GM19395 (cell line): ENCODE data around the gene MYO5C.
A peak's percentile ranks its signal among the peaks of the same experiment; 100 is the strongest.

ENCODE experiments used
- ATAC-seq: cut with Tn5 transposase; IDR thresholded peaks from one replicate; pipeline ENCODE4 v1.9.1; 2021; ENCODE audit warnings: mild to moderate bottlenecking, moderate library complexity; ENCODE audit not compliant: unreplicated experiment

The MYO5C gene

GRCh38 chr15:52278636-52279367 lies 16.8 kb downstream of the MYO5C start:
- no peak for ATAC-seq

DNA sequence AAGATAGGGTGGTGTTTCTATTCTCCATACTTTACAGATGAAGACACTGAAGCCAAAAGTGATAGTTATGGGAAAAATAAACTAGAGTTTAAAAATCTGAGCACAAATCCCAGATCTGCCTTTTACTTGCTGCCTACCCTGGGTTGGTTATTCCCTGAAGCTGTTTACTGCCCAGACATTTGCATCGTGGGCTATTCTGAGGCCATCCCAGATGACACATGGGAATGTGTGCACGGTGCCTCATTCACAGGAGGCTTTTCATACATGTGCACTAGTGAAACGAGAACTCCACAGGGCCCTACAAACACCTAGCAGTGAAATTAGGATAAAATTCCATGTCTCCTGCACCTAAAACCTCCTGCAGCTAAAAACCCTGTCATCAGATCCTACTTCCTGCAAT lies 17.5 kb downstream of the MYO5C start:
- ATAC-seq = no peak

GRCh38 chr15:52277575-52277974 lies 18.0 kb downstream of the MYO5C start:
- ATAC-seq = no peak

DNA sequence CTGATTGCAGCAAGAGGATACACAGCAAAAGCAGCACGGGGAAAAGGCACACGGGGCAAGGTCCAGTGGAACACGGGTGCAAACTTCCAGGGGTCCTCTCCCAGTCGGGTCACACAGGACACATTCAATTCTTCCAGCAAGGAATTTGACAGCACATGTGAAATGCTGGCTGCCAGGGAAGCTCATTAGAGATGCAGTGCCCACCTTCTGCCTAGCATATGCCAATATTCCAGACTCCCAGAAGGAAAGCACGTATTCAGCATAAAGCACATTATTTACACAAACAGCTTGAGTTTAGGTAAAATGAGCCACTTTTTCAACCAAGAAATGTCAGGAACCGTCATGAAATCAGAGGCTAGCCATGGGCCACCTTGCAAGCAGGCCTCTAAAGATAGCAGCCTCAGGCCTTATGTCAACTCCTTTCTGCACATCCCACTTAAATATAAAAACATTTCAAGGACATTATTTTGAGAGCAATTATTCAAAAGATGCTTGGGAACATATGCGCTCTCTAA lies 19.3 kb downstream of the MYO5C start:
- no peak for ATAC-seq

DNA sequence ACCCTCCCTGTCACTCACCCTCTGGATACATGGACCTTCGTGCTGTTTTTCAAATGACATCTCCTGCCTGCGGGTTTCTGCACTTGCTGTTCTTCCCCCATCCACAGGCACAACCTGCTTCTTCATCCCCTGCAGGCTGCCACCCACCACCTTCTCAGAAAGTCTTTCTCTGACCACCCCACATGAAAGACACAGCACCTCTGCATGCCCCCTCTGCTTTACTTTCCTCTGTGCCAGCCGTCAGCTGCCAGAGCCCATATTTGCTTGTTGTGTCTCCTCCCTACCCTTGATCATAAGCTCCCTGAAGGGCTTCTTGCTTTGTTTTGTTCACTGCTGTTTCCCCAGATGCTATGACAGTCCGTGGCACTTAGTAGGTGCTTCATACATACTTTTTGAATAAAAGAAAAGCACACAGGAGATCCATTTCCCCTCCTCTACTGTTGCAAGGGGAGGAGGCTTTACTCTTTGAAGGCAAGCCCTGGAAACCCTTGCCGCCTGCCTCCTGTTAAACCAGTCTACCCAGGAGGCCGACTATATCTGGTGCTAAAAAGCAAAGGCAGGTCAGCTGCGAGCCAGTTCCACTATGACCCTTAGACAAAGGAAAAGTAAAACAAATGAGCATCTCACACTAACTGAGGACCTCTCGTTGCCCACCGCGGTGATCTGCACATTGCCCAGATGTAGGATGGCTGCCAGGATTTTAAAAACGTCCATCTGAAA lies 31.9 kb downstream of the MYO5C start:
- no peak for ATAC-seq

GRCh38 chr15:52262364-52262763 lies 33.2 kb downstream of the MYO5C start:
- no peak for ATAC-seq

DNA sequence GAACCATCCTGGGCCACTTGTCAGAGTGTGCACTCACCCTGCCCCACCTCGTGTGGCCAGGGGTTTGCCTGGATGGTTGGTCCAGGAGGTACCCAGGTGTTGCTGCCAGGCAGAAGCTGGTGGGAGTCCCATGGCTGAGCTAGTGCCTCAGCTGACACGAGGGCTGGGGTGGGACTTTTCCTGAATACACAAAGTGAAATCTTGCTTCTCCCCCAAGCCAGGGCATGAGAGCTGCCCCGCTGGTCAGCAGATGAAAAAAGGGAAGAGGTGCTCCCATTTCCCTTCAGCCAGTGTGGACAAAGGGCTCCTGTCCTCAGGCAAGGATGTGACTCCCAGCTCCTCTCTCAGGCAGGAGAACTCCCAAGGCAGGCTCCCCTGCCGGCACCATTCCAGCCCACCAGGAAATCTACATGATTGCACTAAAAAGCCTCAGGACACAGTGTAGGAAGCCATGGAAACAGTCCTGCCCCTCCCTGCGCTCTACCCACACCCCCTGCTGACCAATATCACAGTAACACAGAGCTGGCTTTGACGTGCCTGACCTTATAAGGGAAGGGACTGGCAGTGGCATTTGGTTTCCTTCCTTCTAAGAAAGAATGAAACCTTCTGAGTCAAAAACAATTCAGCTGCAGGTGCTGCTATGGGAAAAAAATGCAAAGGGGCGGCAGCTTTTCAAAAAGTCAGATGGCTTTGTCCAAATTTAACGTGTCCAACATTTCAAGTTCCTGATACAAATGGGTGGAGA lies 33.9 kb downstream of the MYO5C start:
- peak; percentile 99 for ATAC-seq

- no peak for ATAC-seq
Measured at GRCh38 chr15:52261026-52261425, 34.6 kb downstream of the MYO5C start.

DNA sequence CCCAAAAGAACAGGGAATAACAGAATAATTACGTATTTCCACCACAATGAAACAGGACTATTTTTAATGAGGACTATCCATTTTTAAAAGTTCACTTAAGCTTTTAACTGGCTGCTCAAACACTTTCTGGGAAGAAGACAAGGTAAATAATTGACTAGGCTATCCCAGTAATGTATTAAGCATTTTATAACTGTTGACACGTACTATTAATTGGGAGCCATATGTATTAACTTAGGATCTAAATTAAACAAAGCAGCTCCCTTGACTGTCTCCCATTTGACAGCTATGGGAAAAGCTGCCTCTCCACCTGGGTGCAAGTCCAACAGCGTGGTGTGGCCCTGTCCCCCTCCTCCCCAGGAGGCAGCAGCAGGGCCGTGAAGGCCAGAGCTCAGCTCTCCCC lies 36.1 kb downstream of the MYO5C start:
- ATAC-seq = no peak

DNA sequence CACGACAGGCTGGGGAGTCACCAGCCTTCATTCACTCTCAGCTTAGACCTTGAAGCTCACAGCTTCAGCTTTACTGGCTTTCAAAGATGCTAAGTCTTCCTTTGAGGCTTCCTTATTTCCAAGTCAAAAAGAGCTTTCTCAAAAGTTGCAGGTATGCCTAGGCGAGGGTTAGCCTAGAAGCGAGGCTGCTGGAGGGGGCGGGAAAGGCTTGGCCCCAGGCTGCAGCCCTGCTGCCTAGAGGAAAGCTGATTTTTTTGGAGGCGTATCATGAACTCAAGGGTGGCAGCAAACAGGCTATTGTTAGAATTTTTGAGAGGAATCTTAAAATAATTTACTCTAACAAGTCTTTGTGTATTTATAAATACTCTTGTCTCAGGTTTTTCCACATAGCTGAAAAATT lies 37.1 kb downstream of the MYO5C start:
- no peak for ATAC-seq

GRCh38 chr15:52257734-52258062 lies 37.9 kb downstream of the MYO5C start:
- ATAC-seq = no peak

GRCh38 chr15:52256930-52257733 lies 38.5 kb downstream of the MYO5C start:
- ATAC-seq = no peak

DNA sequence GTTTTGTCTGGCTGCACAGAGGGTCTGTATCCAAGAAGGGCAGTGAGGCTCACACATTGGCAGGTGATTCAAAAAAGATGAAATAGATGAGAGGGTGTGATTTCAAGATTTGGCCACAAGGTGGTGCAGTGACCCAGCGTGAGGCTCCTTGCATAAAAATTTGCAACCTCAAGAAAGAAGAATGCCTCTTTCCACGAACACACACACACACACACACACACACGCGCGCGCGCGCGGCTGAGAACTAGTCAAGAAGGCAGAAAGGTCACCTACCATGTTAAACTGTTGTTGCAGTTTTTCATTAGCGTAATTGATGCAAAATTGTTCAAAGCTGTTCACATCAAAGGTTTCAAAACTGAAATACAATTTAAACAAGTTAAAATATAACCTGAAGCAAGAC lies 39.2 kb downstream of the MYO5C start:
- no peak for ATAC-seq

DNA sequence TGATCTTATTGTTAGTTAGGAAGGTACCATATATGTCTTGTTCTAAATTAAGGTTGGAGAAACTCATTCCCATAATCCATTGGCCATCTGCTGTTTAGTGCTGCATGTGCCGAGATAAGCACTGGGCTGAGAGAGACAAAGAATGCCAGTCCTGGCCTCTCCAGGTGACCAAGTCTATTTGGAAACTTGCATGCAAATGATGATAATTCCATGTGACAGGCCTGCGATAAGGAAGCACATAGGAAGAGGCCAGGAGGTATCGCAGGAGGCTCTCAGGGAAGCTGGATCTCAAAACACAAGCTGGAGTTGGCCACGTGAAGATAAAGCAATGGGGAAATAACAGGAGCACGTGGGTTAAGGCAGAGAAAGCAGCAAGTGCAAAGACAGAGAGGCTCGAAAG lies 39.7 kb downstream of the MYO5C start:
- ATAC-seq = no peak

DNA sequence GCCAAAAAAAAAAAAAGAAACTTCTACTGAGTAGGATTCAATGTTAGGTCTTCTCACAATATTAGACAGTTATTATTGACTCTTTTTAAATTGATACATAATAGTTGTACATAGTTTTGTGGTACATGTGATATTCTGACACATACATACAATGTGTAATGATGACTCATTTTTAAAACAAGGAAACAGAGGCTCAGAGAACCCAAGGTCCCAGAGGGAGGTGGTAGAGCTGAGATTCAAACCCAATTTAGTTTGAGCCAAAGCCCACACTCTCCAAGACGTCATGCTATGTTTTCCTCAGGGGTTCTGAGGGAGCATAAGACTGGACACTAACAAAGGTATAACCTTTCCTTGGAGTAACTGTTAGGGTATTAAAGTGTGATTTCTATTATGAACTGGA lies 40.6 kb downstream of the MYO5C start:
- ATAC-seq = no peak

DNA sequence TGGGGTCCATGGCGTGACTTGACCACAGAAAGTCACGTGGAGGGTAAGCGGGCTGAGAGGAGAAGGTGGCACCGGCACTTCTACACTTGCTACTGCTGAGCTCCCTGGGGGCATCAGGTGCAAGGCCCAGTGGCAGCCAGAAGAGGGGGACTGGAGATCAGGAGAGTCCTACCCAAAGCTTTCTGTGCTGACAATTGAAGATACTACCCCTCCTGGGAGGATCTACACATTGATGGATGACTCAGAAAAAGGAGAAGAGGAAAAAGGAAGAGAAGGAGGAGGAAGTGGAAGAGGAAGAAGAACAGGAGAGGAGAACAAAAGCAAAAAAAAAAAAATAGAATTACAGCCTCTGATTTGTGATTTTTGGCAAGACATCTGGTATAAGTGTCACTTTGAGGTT lies 41.2 kb downstream of the MYO5C start:
- ATAC-seq = no peak

GRCh38 chr15:52252781-52253180 lies 42.8 kb downstream of the MYO5C start:
- no peak for ATAC-seq

DNA sequence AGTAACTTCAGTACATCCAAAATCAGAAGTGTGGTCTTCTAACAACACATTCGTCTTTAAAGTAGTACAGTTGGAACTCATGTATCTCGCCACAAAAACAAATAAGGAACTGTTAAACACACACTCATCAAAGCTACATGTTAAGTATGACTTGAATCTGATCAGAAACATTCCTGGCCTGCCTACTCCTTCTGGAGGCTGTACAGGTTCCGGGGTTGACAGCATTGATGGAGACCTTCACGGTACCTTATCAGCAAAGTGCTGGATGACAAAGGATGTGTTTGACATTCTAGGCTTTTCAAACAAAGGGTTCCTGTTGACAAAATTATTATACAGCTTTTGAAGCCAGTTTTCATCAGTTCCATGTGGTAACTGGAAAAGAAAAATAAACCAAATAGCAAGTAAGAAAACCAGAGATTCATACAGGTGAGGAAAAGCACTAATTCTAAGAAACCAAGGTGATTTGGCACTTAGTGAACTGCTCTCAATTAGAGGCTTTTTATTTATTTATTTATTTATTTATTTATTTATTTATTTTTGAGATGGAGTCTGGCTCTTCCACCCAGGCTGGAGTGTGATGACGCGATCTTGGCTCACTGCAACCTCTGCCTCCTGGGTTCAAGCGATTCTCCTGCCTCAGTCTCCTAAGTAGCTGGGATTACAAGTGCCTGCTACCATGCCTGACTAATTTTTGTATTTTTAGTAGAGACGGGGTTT lies 44.3 kb downstream of the MYO5C start:
- ATAC-seq = no peak

GRCh38 chr15:52247461-52247860 lies 48.1 kb downstream of the MYO5C start:
- ATAC-seq = no peak

DNA sequence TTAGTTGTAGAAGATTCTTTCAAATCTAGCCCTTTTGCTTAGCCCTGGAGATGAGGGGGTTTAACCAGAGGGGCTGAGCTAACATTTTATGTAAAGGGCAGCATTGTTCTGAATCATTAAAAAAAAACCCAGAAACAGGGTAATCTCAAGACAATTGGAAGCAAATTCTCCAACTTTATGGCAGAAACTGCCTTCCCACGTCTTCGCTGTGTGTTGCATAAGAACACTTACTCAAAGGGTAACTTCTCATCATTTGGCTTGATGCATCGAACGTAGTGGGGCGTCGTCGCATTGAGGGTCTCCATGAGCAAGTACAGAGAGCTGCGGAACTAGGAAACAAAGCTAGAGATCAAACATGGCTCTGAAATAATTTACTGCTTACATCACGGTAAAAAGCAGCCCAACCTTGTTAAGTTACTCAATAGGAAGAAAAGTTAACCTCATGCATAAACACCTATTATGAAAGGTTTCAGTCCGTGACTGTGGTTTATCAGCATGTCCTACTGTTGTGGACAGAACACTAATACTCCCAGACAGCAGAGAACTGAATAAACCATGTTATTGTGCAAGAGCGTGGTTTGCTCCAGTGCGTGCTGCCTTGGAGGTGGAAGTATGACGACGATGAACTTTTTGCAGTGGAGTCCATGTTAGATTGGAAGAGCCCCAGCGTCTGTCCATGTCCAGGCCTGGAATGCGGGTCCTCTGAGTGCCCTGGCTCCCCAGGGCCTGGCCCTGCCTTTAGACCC lies 48.7 kb downstream of the MYO5C start:
- no peak for ATAC-seq
